Adrenal gland (tissue), 5 donors: Measurements from ENCODE around the gene SCIMP.
"Not testable (repeated sequence)": the region's sequence is repeated elsewhere in the genome, so short reads cannot be mapped to it uniquely, and the experiment has no call there.

ENCODE experiments used
- CTCF ChIP-seq, 6 experiments: fragments of 450-650 bp in 4 of 6; fragments of 200-600 bp in 2 of 6; sonication (generic) in 1 of 6; IDR thresholded peaks; 1 replicate in 5 of 6; 2 replicates in 1 of 6; pipeline versions ENCODE4 v1.5.1 to v1.8.0; 2016 to 2021; ENCODE audit warnings: antibody characterized with exemption in 6 of 6, mild to moderate bottlenecking in 2 of 6, moderate library complexity in 1 of 6
- POLR2A ChIP-seq, 2 donors: fragments of 450-650 bp; IDR thresholded peaks; one replicate each; pipeline ENCODE4 v1.6.1; 2017; ENCODE audit warnings: antibody characterized with exemption in 2 of 2, mild to moderate bottlenecking in 2 of 2, moderate library complexity in 1 of 2
- donor health status: DM: no; HTN: no; CAD: no.

- not testable (repeated sequence) for TF ChIP-seq CTCF, POLR2A (IDR thresholded peaks at IDR 0.05)
Measured at GRCh38 chr17:5233492-5233891, 1.2 kb downstream of the SCIMP start.
